ENCODE measurements around the gene LRRC8E. TPM values are rescaled to one million over a fixed set of nuclear protein-coding genes. Genes with fewer than 3 reads are reported as not detected.

The LRRC8E gene
- total and polyA plus RNA-seq, 2 of the 8 experiments (the other 6 are each of a cell fraction or from before 2014, with no cell fraction given) = 2.7 to 2.9 TPM

- TF ChIP-seq CTCF (IDR thresholded peaks at IDR 0.05; ENCODE audit: control extremely low read depth in 1 of 3, insufficient read depth in 1 of 3, low read depth in 1 of 3, low read length in 3 of 3) (no peak), MAX (IDR thresholded peaks at IDR 0.05) (peak; percentile 93), RAD21 (IDR thresholded peaks at IDR 0.05 in 1 of 2, conservative IDR thresholded peaks at IDR 0.05 in 1 of 2; ENCODE audit: low read depth in 2 of 2, low read length in 2 of 2) (no peak), TBP (IDR thresholded peaks at IDR 0.05; ENCODE audit: low read depth, low read length) (peak; percentile 85), TEAD4 (IDR thresholded peaks at IDR 0.05; ENCODE audit: low read depth, low read length) (no peak), SP4 (IDR thresholded peaks at IDR 0.05; ENCODE audit: low read length) (peak; percentile 56; the same call in 1 of the 2 replicates), RNF2 (IDR thresholded peaks at IDR 0.05; ENCODE audit: borderline replicate concordance, low read depth, low read length, missing control alignments, poor library complexity, severe bottlenecking) (no peak), SRF (IDR thresholded peaks at IDR 0.05; ENCODE audit: low read depth, low read length) (peak; percentile 60; the same call in 1 of the 2 replicates), TAF1 (IDR thresholded peaks at IDR 0.05; ENCODE audit: low read depth, low read length) (peak; percentile 98), RFX5 (IDR thresholded peaks at IDR 0.05; ENCODE audit: borderline replicate concordance, low read depth, low read length) (no peak), SP1 (IDR thresholded peaks at IDR 0.05; ENCODE audit: low read depth, low read length) (peak; percentile 90; the same call in 1 of the 2 replicates), RXRA (IDR thresholded peaks at IDR 0.05; ENCODE audit: insufficient read depth, low read depth, low read length) (no peak), SIX5 (IDR thresholded peaks at IDR 0.05; ENCODE audit: low read depth, low read length) (no peak), JUN (IDR thresholded peaks at IDR 0.05; ENCODE audit: low read depth, low read length) (no peak), EZH2 (IDR thresholded peaks at IDR 0.05; ENCODE audit: low read depth, low read length, severe bottlenecking) (no peak), BRCA1 (IDR thresholded peaks at IDR 0.05; ENCODE audit: low read depth, low read length) (no peak), KDM4A (IDR thresholded peaks at IDR 0.05; ENCODE audit: low read depth, low read length, severe bottlenecking) (peak; percentile 89), ATF3 (IDR thresholded peaks at IDR 0.05; ENCODE audit: insufficient read depth, low read depth, low read length) (peak; percentile 90), NANOG (IDR thresholded peaks at IDR 0.05; ENCODE audit: insufficient read depth, low read depth, low read length, poor library complexity, severe bottlenecking) (no peak), KDM1A (IDR thresholded peaks at IDR 0.05; ENCODE audit: borderline replicate concordance, low read length) (no peak), SIRT6 (IDR thresholded peaks at IDR 0.05; ENCODE audit: low read length) (no peak)
Observed at GRCh38 chr19:7943444-7944176, 55.3 kb downstream of the LRRC8E start, which contains the start of gene TIMM44 (continued).

Measured in H1 (cell line).